GM15510 (cell line): ENCODE measurements around the gene WWP2.
A peak's percentile ranks its signal among the peaks of the same experiment; 100 is the strongest.

Experiments used
- POLR2A ChIP-seq: IDR thresholded peaks from 3 replicates; pipeline ENCODE4 v1.6.1; 2011; ENCODE audit warnings: borderline replicate concordance; ENCODE audit not compliant: insufficient read length; ENCODE audit errors: extremely low read depth

WWP2 gene

DNA sequence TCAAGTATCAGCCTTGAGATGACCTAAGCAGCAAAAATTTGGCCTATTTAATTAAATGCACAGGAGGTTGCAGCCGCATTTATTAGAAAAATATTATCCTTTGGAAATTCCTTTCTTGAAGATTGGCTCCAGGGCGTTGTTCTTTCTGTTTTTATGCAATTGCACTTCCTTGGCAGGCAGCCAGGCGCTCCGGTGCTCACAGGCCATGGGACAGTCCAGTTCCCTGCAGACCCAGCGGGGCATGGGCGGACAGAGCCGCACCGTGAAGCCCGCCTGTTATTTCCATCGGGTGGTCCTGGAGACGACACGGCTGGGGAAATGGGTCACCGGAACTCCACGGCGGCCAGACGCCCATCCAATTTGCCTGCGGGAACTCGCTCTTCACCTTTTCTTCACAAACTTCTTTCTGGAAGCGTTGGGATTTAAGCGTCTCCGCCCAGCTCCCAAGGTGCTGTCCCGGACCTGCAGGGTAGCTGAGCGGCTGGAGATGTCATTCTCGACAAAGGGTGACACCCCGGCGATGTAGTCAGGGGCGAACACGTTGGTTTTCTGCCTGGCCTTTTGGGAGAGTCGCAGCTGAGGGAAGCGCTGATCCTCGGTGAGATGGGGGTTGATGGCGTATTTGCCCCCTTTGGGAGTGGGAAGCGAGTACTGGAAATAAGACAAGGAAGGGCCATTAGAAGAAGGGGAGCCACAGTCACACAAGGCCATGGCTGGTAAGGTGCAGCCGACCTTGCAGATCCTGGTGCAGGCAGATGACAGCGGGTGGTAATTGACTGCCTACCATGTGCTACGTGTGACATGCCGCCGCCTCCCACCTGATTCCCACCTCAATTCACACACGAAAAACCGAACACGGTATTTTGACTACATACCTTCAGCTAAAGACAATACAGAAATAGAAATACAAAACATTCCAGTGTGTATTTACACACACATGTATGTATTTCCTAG lies 19.9 kb upstream of the WWP2 start:
- no peak for TF ChIP-seq POLR2A

DNA sequence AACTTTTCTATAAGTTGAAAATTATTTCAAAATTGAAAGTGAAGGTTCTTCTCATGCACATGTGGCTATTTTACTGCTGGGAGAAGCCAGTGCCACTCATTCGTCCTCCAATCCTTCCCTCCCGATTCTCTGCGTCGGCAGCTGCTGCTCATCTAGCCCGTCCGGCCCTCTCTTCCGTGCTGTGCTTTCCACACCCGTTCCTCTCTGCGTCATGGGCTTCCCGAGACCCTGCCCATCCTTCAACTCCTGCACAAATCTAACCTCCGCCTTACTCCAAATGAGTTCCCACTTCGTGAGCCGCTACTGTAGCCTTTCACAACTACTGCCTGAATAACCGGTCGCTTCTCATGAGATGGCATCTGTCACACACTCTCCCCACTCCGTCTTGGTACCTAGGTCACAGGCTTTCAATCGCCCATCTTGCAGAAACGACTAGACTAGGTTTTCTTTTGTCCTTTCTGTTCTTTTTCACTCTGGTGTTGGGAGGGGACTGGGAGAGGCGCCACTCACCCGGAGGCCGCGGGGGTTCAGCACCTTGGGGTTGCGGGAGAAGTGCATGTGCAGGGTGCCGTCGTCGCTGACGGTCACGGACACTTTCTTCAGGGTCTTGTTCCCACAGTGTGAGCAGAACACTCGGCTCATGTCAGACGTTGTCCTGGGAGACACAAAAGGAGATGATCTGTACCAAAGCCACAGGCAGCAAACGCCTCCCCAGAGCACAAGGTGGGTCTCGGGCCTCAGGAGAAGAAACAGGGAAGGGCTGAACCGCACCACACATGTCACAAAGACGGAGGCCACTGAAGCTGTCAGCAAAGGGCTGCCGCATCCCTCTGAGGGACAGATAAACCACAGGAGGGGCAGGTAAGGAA lies 17.5 kb upstream of the WWP2 start:
- TF ChIP-seq POLR2A = no peak

DNA sequence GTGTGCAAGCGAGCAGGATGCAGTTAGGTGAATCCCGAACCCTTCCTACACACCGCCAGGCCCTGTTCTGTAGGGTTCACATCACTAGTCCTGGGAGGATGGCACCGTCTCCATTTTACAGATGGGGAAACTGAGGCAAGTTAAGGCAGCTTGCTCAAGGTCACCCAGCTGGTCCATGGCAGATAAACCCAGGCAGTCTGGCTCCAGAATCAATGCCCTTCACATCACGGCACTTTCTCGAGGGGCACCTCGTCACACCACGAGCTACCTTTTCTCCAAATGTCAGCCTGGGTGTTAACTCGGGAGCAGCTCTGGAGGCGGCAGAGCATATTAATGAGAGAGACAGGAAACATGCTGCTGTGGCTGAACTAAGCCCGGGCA lies 16.9 kb upstream of the WWP2 start:
- no peak for TF ChIP-seq POLR2A

DNA sequence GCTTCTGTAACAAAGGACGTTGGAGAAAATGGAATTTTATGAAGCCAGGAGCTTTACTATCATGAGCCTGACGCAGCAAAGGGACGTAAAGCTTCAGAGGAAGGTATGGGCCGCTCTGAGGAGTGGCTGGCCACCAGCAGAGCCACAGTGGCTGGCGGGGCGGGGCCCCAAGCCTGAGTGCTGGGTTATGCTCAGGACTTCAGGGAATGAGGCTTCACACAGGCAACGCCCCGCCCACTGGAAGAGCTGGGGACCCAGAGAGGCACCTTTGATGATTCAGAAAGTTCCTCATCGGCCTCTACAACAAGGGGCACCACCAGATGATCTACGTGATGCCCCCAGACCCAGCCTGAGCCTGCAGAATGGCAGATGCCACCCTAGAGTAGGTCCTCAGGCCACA lies 16.2 kb upstream of the WWP2 start:
- no peak for TF ChIP-seq POLR2A

DNA sequence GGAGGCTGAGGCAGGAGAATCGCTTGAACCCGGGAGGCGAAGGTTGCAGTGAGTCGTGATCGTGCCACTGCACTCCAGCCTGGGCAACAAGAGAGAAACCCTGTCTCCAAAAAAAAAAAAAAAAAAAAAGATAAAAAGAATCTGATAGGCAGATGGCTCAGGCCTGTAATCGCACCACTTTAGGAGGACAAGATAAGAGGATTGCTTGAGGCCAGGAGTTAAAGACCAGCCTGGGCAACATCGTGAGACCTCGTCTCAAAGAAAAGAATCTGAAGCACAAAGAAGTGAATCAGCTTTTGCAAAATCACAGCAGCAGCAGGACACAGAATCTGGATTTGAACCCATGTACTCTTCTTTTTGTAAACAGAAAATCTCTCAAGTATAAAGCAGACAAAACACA lies 15.0 kb upstream of the WWP2 start:
- no peak for TF ChIP-seq POLR2A

DNA sequence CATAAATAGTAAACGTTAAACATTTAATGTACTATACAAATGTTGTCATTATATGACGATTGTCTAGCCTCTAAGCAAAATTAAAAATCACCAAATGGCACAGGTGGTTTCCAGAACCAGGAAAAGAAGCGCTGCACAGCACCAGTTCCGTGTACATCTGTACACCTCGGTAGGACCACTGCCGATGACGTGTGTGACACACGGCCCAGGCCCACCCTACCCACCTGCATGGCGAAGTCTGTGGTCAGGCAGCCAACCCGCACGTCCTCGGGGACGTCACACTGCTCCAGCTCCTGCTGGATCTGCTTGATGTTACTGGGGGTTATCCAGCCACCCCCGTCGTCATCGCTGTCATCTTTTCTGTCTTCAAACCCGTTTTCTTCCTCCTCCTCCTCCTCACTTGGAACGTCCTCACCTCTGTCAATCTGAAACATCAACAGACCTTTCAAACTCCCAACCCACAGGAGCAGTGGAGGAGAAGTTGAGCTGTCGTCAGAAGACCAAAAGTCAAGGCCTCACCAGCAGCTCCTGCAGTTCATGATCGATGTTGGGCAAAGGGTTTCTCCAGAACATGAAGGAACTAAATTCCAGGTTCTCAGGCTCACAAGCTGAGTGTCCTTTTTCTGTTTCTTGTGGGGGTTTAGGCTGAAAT lies 13.3 kb upstream of the WWP2 start:
- no peak for TF ChIP-seq POLR2A

DNA sequence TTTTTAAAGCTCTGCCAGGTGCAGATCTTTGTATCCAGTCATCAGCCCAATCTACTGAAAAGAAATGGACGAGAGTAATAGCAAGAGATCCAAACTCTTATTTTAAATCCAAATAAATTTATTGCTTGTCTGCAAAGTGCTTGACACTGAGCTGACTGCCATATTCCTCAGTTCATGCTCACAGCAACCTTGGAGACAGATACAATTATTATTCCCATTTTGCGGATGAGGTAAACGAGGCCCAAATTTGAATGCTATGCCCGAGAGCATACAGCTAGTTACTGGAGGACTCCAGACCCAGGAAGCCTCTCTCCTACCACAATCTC lies 8.0 kb upstream of the WWP2 start:
- no peak for TF ChIP-seq POLR2A

DNA sequence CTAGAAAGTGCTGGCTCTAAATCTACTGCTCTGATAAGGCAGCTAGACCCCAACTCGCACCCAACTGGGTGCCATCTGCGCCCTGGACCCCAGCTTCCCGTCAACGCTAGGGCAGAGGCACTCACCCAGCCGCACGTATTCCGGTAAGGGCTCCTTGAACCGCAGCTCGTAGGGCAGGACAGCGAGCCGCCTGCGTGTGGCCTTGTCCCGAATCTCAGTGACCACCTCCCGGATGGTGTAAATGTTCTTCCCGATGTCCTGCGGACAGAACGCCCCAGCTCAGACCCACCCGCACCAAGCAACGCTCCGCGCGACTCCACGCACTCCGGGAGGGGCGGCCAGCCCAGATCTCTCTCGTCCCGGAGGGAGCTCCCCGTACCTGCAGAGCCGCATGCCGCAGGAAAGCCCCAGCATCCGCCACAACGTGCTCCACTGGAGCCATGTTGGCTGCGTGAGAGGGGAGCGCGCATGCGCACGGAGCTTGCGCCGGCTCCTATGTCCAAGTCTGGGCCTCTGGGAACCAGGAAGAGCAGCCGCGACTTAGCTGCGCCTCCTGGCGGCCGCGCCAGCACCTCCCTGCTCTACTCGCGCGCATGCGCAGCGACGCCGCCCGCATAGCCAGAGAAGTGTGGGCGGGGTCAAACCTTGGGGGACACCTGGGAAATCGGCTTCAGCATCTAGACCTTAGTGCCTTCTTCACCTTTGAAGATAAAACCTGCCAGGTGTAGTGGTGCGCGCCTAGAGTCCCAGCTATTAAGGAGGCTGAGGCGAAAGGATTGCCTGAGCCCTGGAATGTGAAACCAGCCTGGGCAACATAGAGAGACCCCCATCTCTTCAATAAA lies 7.4 kb upstream of the WWP2 start, which contains the start of gene NOB1:
Gene NOB1, minus strand, starts transcription at position 458 of the 842 bp plus-strand sequence. Its CDS starts 16 bp downstream, at position 442.
- TF ChIP-seq POLR2A = peak; percentile 97

DNA sequence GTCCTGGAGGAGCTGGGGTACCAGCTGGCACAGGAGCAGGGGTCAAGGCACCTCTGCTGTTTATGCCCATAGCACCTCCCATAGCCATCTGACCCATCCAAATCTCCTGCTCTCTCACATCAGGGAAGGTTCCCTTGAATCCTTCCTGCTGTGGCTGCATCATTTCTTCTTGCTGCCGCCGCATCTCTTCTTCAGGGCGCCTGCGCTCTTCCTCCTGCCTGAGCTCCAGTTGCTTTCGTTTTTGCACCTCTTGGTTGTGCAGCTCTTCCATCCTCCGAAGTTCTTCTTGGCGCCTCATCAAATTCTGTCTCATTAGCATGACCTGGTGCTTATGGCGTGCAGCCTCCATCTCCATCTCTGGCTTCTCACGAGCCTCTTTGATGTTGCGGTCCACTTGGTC lies 5.4 kb upstream of the WWP2 start:
- no peak for TF ChIP-seq POLR2A

DNA sequence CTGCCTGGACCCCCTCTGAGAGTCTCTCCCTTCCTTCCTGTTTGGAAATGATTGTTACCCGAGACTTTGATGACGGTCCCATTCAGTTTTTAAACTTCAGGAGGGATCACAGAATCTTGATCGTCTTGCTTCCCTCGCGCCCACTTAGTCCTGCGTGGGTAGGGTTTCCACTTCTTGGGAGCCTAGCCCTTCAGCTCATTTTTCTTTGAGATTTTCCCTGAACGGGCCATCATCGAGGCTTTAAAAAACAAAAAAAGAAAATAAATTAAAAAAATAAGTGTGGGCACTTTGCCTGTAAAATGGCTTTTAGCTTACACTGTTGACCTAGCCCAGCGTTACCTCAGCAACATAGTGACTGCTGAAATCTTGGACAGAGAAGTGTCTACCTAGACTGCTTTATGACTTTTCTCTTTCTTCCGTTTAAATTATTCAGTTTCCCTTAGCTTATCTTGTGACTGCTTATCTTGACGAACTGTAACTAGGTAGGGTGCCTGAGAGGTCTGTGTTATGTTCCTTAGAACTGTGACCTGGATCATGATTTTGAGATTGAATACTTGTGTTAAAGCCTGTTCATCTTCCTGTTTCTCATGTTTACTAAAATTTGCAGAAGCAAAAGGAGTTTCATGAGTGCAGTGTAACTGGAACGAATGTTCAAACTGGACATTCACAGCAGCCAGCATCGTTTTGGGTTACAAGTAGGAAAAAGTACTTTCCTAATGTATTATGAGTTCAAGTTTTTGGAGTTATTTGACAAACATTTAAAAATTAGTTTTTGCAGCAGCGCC lies 874 bp downstream of the WWP2 start:
- no peak for TF ChIP-seq POLR2A

DNA sequence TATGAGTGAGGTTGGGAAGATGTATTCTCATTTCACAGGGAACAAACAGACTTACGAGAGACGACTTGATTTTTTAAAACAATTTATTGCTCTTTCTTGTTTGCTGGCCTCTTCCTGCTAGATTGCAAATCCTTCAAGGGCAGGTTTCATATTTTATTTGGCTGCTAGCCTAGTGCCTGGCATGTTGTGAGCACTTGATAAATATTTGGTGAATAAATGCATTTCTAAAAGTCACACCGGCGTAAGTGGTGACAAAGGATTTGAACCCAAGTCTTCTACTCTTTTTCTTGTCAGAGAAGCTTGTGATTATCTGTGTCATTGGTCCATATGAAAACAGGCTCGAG lies 1.4 kb downstream of the WWP2 start:
- no peak for TF ChIP-seq POLR2A

DNA sequence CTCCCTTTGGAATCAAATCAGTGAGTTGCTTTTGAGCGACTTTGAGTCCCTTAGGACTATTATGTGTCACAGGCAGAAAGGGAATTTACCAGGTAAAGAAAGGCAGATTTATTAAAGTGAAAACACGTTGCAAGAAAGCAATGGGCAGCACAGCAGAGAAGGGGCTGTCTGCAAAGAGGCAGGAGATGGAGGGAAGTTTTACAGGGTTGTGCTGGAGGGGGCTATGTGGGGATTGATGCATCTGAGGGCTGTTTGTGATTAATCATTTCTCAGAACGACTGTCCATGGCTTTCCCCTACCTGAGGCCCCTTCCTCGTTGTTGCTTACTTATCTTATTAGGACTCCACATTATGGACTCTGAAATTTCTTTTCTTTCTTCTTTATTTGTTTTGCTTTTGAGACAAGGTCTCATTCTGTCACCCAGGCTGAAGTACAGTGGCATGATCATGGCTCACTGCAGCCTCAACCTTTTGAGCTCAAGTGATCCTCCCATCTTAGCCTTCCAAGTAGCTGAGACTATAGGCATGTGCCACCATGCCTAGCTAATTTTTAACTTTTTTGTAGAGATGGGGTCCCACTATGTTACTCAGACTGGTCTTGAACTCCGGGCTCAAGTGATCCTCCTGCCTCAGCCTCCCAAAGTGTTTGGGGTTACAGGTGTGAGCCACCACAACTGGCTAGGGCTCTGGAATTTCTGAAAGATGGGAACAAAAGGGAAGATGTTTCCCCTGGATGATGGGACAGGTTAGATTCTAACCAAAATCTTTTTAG lies 5.5 kb downstream of the WWP2 start:
- TF ChIP-seq POLR2A = no peak

DNA sequence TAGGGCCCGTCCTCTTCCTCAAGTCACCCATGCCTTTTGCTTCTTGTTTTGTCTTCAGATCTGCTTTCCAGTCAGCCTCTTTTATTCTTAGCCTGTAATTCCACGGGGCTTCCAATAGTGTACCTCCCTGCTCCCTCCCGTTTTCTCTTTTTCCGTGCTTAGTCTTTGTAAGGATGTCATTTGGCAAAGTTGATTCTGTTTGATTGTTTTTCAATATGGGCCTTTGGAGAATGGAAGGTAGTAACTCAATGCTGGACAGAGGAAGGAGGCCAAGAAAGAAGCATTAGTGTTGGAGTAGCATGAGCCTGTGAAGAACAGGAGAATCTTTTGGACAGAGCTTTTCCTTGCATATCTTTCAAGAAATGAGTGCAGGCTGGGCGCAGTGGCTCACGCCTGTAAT lies 6.5 kb downstream of the WWP2 start:
- no peak for TF ChIP-seq POLR2A
